C4-2B (cell line): Measurements from ENCODE around the gene C8G.

ENCODE experiments used
- CTCF ChIP-seq: fragments of 450-650 bp; conservative IDR thresholded peaks from 2 replicates; pipeline ENCODE4 v1.5.1; 2017; ENCODE audit warnings: mild to moderate bottlenecking
- ZFX ChIP-seq: fragments of 450-650 bp; IDR thresholded peaks from 2 replicates; pipeline ENCODE4 v1.6.1; 2017

- TF ChIP-seq CTCF = no peak
- TF ChIP-seq ZFX = no peak
Measured at GRCh38 chr9:136958473-136958872, 13.4 kb downstream of the C8G start.
